ENCODE data around the gene EXOSC10. TPM values are rescaled to one million over a fixed set of nuclear protein-coding genes. Genes with fewer than 3 reads are reported as not detected.
"Not testable (repeated sequence)": the region's sequence is repeated elsewhere in the genome, so short reads cannot be mapped to it uniquely, and the experiment has no call there.

Gene EXOSC10
- total RNA-seq, 6 experiments from 2014 or later = 40.1 to 49.4 (median 47.5) TPM

- no peak for TF ChIP-seq CTCF (IDR thresholded peaks at IDR 0.05)
- Mint-ChIP-seq H3K9me3 (no peaks in the 10 kb centered on the region), H3K27me3 (ENCODE audit: insufficient read depth) (no peaks in the 10 kb centered on the region), H3K4me1 (ENCODE audit: low read depth) (peaks cover 22% of the 10 kb centered on the region), H3K36me3 (ENCODE audit: low read depth) (peaks cover 53% of the 10 kb centered on the region), H3K27ac (no peak overlapping the region), H3K4me3 (no peak overlapping the region)
- DNase-seq = no peak
These were observed 75.4 kb downstream of the EXOSC10 start for GRCh38 chr1:11024154-11024873.

- Mint-ChIP-seq H3K27ac (peak overlapping the region; percentile 2; the same call in 1 of the 2 replicates), H3K36me3 (ENCODE audit: low read depth) (peaks cover 60% of the 10 kb centered on the region), H3K4me3 (no peak overlapping the region), H3K9me3 (no peaks in the 10 kb centered on the region), H3K4me1 (ENCODE audit: low read depth) (peaks cover 22% of the 10 kb centered on the region), H3K27me3 (ENCODE audit: insufficient read depth) (no peaks in the 10 kb centered on the region)
- no peak for TF ChIP-seq CTCF (IDR thresholded peaks at IDR 0.05)
- DNase-seq = no peak
These were observed 76.5 kb downstream of the EXOSC10 start for GRCh38 chr1:11023201-11023600.

- Mint-ChIP-seq H3K4me3 (no peak overlapping the region), H3K4me1 (ENCODE audit: low read depth) (peaks cover 20% of the 10 kb centered on the region), H3K27me3 (ENCODE audit: insufficient read depth) (no peaks in the 10 kb centered on the region), H3K36me3 (ENCODE audit: low read depth) (peaks cover 52% of the 10 kb centered on the region), H3K27ac (no peak overlapping the region), H3K9me3 (no peaks in the 10 kb centered on the region)
- DNase-seq = no peak
- no peak for TF ChIP-seq CTCF (IDR thresholded peaks at IDR 0.05)
These were observed 79.7 kb downstream of the EXOSC10 start for GRCh38 chr1:11019971-11020370.

- DNase-seq; H3K9me3 Mint-ChIP-seq; H3K27ac Mint-ChIP-seq; H3K27me3 Mint-ChIP-seq (ENCODE audit: insufficient read depth); H3K4me3 Mint-ChIP-seq: not testable (repeated sequence)
- Mint-ChIP-seq H3K36me3 (ENCODE audit: low read depth) (peaks cover 52% of the 10 kb centered on the region), H3K4me1 (ENCODE audit: low read depth) (peaks cover 18% of the 10 kb centered on the region)
These were observed 80.3 kb downstream of the EXOSC10 start for GRCh38 chr1:11019358-11019757.

Other genes starting within 250 kb of the EXOSC10 start
- gene TARDBP, start 87.2 kb downstream of the EXOSC10 start, total RNA-seq (2021; fragmentation: NEBNext Ultra II Directional; extraction: Animal tissue kit (Norgen Biotek cat#: 25700)) = 100 to 1,000 TPM; 133 to 178 (median 171) TPM
- under 1 TPM in 1 of 6 experiments, not detected in 5; 0.12 TPM for gene MASP2, start 52.6 kb downstream of the EXOSC10 start, total RNA-seq (2021; fragmentation: NEBNext Ultra II Directional; extraction: Animal tissue kit (Norgen Biotek cat#: 25700))
- 100 to 1,000 TPM; 262 to 308 (median 295) TPM for gene SRM, start 39.9 kb downstream of the EXOSC10 start, total RNA-seq (2021; fragmentation: NEBNext Ultra II Directional; extraction: Animal tissue kit (Norgen Biotek cat#: 25700))
- gene ANGPTL7, start 89.5 kb upstream of the EXOSC10 start, total RNA-seq (2021; fragmentation: NEBNext Ultra II Directional; extraction: Animal tissue kit (Norgen Biotek cat#: 25700)) = not detected
- 10 to 100 TPM; 36.6 to 41.2 (median 38.2) TPM for gene MTOR, start 162.7 kb upstream of the EXOSC10 start, total RNA-seq (2021; fragmentation: NEBNext Ultra II Directional; extraction: Animal tissue kit (Norgen Biotek cat#: 25700))
- 10 to 100 TPM; 12.8 to 18.3 (median 13.8) TPM for gene UBIAD1, start 173.3 kb upstream of the EXOSC10 start, total RNA-seq (2021; fragmentation: NEBNext Ultra II Directional; extraction: Animal tissue kit (Norgen Biotek cat#: 25700))

Measured in HFFc6 (cell line).